ENCODE data around the gene PTPRT. TPM values are rescaled to one million over a fixed set of nuclear protein-coding genes. Genes with fewer than 3 reads are reported as not detected.

Gene PTPRT
- total and polyA plus RNA-seq, 7 donors, result under 0.01 to 0.09 (median 0.03) TPM; not detected in 1

- no peaks in the 10 kb centered on the region for H3K4me1 ChIP-seq
- peaks cover 8% of the 10 kb centered on the region for H3K9me3 ChIP-seq
- no peak for DNase-seq
- intact Hi-C loops (cut with DNase I), result loop anchor here in 1 of 2 donors (5.0 kb wide), 1 partner anchor 48 kb away; no protein-coding TSS in a partner anchor
- 55 to 66% (median 62%) methylated on average over 6 of the region's 6 CpGs for WGBS, 3 donors
- no peaks in the 10 kb centered on the region for H3K27me3 ChIP-seq (ENCODE audit: insufficient read depth in 3 of 3, low read length in 2 of 3)
- ATAC-seq, result no peak
- no peak for TF ChIP-seq CTCF (IDR thresholded peaks at IDR 0.05)
- no peak overlapping the region for H3K27ac ChIP-seq
- H3K4me3 ChIP-seq, result no peak overlapping the region
- no peaks in the 10 kb centered on the region for H3K36me3 ChIP-seq (ENCODE audit: insufficient read depth in 1 of 2, low read depth in 1 of 2)
Measured at GRCh38 chr20:42744756-42745465, 444.8 kb downstream of the PTPRT start.

DNA sequence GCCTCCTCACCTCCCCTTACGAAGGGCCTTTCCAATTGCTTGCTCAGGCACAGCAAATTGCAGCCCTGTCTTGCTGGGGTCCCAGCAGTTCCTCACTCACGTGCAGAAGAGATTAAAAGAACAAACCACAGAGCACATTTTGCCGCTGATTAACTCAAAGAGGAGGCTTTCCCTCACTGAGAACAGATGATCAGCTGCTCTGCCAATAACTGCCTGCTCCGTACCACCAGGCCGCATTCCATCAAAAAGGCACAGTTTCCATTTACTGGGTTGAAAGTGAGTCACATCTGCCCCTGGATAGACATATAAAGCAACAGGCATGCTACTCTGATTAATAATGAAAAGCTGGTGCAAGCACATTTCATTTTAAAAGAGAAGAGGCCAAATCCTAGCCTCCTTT lies 446.8 kb downstream of the PTPRT start:
- intact Hi-C loops (cut with DNase I), result no loop called here

DNA sequence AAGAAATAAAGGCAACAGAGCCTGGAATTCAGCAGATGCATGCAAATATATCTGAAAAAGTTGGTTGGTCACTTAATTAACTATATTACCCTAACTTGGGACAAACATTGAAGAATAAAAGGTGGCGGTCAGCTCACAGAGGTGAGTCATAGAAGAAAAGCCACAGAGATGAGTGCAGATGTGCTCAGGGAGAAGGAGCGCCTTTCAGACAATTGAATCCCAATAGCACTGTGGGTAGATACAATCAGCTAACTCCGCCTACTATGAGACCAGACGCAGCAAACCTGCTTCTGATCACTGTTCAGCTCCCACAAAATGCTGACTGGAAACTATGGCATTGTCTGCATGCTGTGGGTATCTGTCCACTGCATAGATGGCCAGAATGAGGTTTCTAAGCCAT lies 447.8 kb downstream of the PTPRT start:
- Histone ChIP-seq H3K9me3 (peaks cover 8% of the 10 kb centered on the region), H3K4me1 (no peaks in the 10 kb centered on the region), H3K27me3 (ENCODE audit: insufficient read depth in 3 of 3, low read length in 2 of 3) (no peaks in the 10 kb centered on the region), H3K4me3 (no peak overlapping the region), H3K36me3 (ENCODE audit: insufficient read depth in 1 of 2, low read depth in 1 of 2) (no peaks in the 10 kb centered on the region), H3K27ac (no peak overlapping the region)
- 90 to 94% (median 91%) methylated on average over 4 of the region's 4 CpGs for WGBS, 3 donors
- ATAC-seq, result no peak
- DNase-seq, result no peak
- TF ChIP-seq CTCF (IDR thresholded peaks at IDR 0.05), result no peak
- intact Hi-C loops (cut with DNase I), result no loop called here

More for the DNA sequence above, 446.8 kb downstream of the PTPRT start:
- Histone ChIP-seq H3K36me3 (ENCODE audit: insufficient read depth in 1 of 2, low read depth in 1 of 2) (no peaks in the 10 kb centered on the region), H3K4me3 (no peak overlapping the region), H3K27me3 (ENCODE audit: insufficient read depth in 3 of 3, low read length in 2 of 3) (no peaks in the 10 kb centered on the region), H3K9me3 (peaks cover 8% of the 10 kb centered on the region), H3K4me1 (no peaks in the 10 kb centered on the region), H3K27ac (no peak overlapping the region)
- ATAC-seq (no peak), DNase-seq (no peak)
- WGBS, 3 donors, result 37 to 58% (median 37%) methylated on average over 5 of the region's 5 CpGs
- TF ChIP-seq CTCF (IDR thresholded peaks at IDR 0.05), result no peak

- H3K36me3 ChIP-seq (ENCODE audit: insufficient read depth in 1 of 2, low read depth in 1 of 2), result no peaks in the 10 kb centered on the region
- intact Hi-C loops (cut with DNase I), result no loop called here
- H3K27me3 ChIP-seq (ENCODE audit: insufficient read depth in 3 of 3, low read length in 2 of 3), result peaks cover 0 to 7% (median 0%) of the 10 kb centered on the region in 3 donors
- no peaks in the 10 kb centered on the region for H3K4me1 ChIP-seq
- ATAC-seq (no peak), DNase-seq (no peak)
- TF ChIP-seq CTCF (IDR thresholded peaks at IDR 0.05), result no peak
- no peak overlapping the region for H3K27ac ChIP-seq
- H3K9me3 ChIP-seq, result peaks cover 8% of the 10 kb centered on the region
- H3K4me3 ChIP-seq, result no peak overlapping the region
- 15 to 26% (median 21%) methylated on average over 6 of the region's 6 CpGs for WGBS, 3 donors
Measured at GRCh38 chr20:42740226-42740870, 449.4 kb downstream of the PTPRT start.
